ENCODE results near the gene GXYLT2.

DNA sequence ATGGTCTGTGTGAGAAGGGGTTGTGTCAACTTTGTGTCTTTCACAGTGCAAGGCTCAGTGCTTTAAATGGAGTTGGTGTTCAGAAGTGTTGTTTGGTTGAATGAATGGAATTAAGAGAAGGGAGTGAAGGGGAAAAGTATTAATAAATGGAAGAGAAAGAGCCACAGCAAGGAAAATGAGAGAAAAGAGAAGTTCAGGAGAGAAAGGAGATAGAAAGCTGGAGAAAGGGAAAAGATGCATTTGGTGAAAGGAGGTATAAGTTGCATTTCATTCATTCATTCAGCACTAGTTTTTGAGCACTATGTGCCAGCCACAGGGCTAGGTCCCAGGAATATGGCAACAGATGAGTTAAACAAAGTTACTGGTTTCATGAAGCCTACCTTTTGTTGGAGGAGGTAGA lies 74.5 kb downstream of the GXYLT2 start:
- TF ChIP-seq, protein P1, sequence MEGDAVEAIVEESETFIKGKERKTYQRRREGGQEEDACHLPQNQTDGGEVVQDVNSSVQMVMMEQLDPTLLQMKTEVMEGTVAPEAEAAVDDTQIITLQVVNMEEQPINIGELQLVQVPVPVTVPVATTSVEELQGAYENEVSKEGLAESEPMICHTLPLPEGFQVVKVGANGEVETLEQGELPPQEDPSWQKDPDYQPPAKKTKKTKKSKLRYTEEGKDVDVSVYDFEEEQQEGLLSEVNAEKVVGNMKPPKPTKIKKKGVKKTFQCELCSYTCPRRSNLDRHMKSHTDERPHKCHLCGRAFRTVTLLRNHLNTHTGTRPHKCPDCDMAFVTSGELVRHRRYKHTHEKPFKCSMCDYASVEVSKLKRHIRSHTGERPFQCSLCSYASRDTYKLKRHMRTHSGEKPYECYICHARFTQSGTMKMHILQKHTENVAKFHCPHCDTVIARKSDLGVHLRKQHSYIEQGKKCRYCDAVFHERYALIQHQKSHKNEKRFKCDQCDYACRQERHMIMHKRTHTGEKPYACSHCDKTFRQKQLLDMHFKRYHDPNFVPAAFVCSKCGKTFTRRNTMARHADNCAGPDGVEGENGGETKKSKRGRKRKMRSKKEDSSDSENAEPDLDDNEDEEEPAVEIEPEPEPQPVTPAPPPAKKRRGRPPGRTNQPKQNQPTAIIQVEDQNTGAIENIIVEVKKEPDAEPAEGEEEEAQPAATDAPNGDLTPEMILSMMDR (IDR thresholded peaks at IDR 0.05), result no peak
- TF ChIP-seq POLR2A (IDR thresholded peaks at IDR 0.05), result no peak
